Type B pancreatic cell (in vitro differentiated cells): Measurements from ENCODE around the gene ACSS3. TPM values are rescaled to one million over a fixed set of nuclear protein-coding genes. Genes with fewer than 3 reads are reported as not detected.
"Not testable (repeated sequence)": the region's sequence is repeated elsewhere in the genome, so short reads cannot be mapped to it uniquely, and the experiment has no call there.

Experiments
- DNase-seq: peaks from one replicate; pipeline ENCODE4 v3.0.0; 2021; ENCODE audit warnings: mixed read lengths; ENCODE audit not compliant: unreplicated experiment; ENCODE audit errors: extremely low spot score
- H3K27ac Mint-ChIP-seq: 2 replicates; pipeline ENCODE4 v1.8.0; 2021; ENCODE audit warnings: mild to moderate bottlenecking, mixed read lengths
- H3K27me3 Mint-ChIP-seq: 2 replicates; pipeline ENCODE4 v1.8.0; 2021; ENCODE audit warnings: mixed read lengths
- H3K36me3 Mint-ChIP-seq: 2 replicates; pipeline ENCODE4 v1.8.0; 2021; ENCODE audit warnings: mixed read lengths
- H3K4me1 Mint-ChIP-seq: one replicate; pipeline ENCODE4 v1.8.0; 2021; ENCODE audit warnings: mixed read lengths; ENCODE audit not compliant: unreplicated experiment
- H3K4me3 Mint-ChIP-seq: 2 replicates; pipeline ENCODE4 v1.8.0; 2021; ENCODE audit warnings: mild to moderate bottlenecking, mixed read lengths
- H3K9me3 Mint-ChIP-seq: 2 replicates; pipeline ENCODE4 v1.8.0; 2021; ENCODE audit warnings: mixed read lengths
- CTCF ChIP-seq: fragments of 200-600 bp; sonication (generic); conservative IDR thresholded peaks from 2 replicates; pipeline ENCODE4 v1.5.0; 2021; ENCODE audit warnings: antibody characterized with exemption, mild to moderate bottlenecking
- total RNA-seq: library from RNA; stranded (reverse); gene quantifications from 2 replicates; pipeline ENCODE4 v1.2.1, GENCODE V29; 2021; ENCODE audit warnings: low replicate concordance

Gene ACSS3
- total RNA-seq, 1 donor from 2014 or later = 28.0 TPM

- H3K36me3 Mint-ChIP-seq = no peaks in the 10 kb centered on the region
These were observed 17.8 kb downstream of the ACSS3 start for GRCh38 chr12:81095501-81096232.

GRCh38 chr12:81105687-81106086, 27.8 kb downstream of the ACSS3 start:
- Mint-ChIP-seq H3K27me3 (no peaks in the 10 kb centered on the region), H3K27ac (no peak overlapping the region), H3K9me3 (no peaks in the 10 kb centered on the region), H3K36me3 (peaks cover 4% of the 10 kb centered on the region), H3K4me3 (no peak overlapping the region), H3K4me1 (peaks cover 3% of the 10 kb centered on the region)
- DNase-seq = no peak
- no peak for TF ChIP-seq CTCF

More at GRCh38 chr12:81095501-81096232, 17.8 kb downstream of the ACSS3 start:
- H3K9me3 Mint-ChIP-seq = no peaks in the 10 kb centered on the region
- no peaks in the 10 kb centered on the region for H3K27me3 Mint-ChIP-seq
- H3K4me3 Mint-ChIP-seq = no peak overlapping the region
- no peak for TF ChIP-seq CTCF
- no peak overlapping the region for H3K27ac Mint-ChIP-seq
- peaks cover 1% of the 10 kb centered on the region for H3K4me1 Mint-ChIP-seq
- DNase-seq = no peak

GRCh38 chr12:81114226-81114625, 36.3 kb downstream of the ACSS3 start:
- H3K36me3 Mint-ChIP-seq = peaks cover 14% of the 10 kb centered on the region
- no peak overlapping the region for H3K4me3 Mint-ChIP-seq
- no peaks in the 10 kb centered on the region for H3K27me3 Mint-ChIP-seq
- DNase-seq = no peak
- H3K9me3 Mint-ChIP-seq = peaks cover 6% of the 10 kb centered on the region
- H3K4me1 Mint-ChIP-seq = peaks cover 4% of the 10 kb centered on the region
- TF ChIP-seq CTCF = no peak
- no peak overlapping the region for H3K27ac Mint-ChIP-seq

- peaks cover 10% of the 10 kb centered on the region for H3K36me3 Mint-ChIP-seq
- not testable (repeated sequence) for H3K4me3 Mint-ChIP-seq, H3K27ac Mint-ChIP-seq, H3K9me3 Mint-ChIP-seq, DNase-seq, H3K4me1 Mint-ChIP-seq, H3K27me3 Mint-ChIP-seq
These were observed 41.2 kb downstream of the ACSS3 start for GRCh38 chr12:81119069-81119468.

GRCh38 chr12:81120961-81121360, 43.1 kb downstream of the ACSS3 start:
- Mint-ChIP-seq H3K27ac (no peak overlapping the region), H3K9me3 (peaks cover 11% of the 10 kb centered on the region), H3K36me3 (peaks cover 15% of the 10 kb centered on the region), H3K27me3 (no peaks in the 10 kb centered on the region), H3K4me3 (no peak overlapping the region), H3K4me1 (no peaks in the 10 kb centered on the region)
- TF ChIP-seq CTCF = no peak
- no peak for DNase-seq

- H3K27me3 Mint-ChIP-seq = no peaks in the 10 kb centered on the region
- TF ChIP-seq CTCF = no peak
- H3K4me3 Mint-ChIP-seq = no peak overlapping the region
- H3K36me3 Mint-ChIP-seq = peaks cover 9% of the 10 kb centered on the region
- peaks cover 11% of the 10 kb centered on the region for H3K9me3 Mint-ChIP-seq
- H3K4me1 Mint-ChIP-seq = no peaks in the 10 kb centered on the region
- no peak for DNase-seq
- H3K27ac Mint-ChIP-seq = no peak overlapping the region
These were observed 45.7 kb downstream of the ACSS3 start for GRCh38 chr12:81123611-81124010.
